Colon (tissue), 2 donors: ENCODE results near the gene COL6A5.
"Not testable (repeated sequence)": the region's sequence is repeated elsewhere in the genome, so short reads cannot be mapped to it uniquely, and the experiment has no call there.

Source experiments
- FAIRE-seq: peaks from 2 replicates; lab custom pipeline; 2012; peaks lifted over from hg19 to GRCh38; lab: Jason Lieb, UNC
- donor health status: control.
- donor health status: control.

The COL6A5 gene, protein sequence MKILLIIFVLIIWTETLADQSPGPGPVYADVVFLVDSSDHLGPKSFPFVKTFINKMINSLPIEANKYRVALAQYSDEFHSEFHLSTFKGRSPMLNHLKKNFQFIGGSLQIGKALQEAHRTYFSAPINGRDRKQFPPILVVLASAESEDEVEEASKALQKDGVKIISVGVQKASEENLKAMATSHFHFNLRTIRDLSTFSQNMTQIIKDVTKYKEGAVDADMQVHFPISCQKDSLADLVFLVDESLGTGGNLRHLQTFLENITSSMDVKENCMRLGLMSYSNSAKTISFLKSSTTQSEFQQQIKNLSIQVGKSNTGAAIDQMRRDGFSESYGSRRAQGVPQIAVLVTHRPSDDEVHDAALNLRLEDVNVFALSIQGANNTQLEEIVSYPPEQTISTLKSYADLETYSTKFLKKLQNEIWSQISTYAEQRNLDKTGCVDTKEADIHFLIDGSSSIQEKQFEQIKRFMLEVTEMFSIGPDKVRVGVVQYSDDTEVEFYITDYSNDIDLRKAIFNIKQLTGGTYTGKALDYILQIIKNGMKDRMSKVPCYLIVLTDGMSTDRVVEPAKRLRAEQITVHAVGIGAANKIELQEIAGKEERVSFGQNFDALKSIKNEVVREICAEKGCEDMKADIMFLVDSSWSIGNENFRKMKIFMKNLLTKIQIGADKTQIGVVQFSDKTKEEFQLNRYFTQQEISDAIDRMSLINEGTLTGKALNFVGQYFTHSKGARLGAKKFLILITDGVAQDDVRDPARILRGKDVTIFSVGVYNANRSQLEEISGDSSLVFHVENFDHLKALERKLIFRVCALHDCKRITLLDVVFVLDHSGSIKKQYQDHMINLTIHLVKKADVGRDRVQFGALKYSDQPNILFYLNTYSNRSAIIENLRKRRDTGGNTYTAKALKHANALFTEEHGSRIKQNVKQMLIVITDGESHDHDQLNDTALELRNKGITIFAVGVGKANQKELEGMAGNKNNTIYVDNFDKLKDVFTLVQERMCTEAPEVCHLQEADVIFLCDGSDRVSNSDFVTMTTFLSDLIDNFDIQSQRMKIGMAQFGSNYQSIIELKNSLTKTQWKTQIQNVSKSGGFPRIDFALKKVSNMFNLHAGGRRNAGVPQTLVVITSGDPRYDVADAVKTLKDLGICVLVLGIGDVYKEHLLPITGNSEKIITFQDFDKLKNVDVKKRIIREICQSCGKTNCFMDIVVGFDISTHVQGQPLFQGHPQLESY (N-terminal part only)

DNA sequence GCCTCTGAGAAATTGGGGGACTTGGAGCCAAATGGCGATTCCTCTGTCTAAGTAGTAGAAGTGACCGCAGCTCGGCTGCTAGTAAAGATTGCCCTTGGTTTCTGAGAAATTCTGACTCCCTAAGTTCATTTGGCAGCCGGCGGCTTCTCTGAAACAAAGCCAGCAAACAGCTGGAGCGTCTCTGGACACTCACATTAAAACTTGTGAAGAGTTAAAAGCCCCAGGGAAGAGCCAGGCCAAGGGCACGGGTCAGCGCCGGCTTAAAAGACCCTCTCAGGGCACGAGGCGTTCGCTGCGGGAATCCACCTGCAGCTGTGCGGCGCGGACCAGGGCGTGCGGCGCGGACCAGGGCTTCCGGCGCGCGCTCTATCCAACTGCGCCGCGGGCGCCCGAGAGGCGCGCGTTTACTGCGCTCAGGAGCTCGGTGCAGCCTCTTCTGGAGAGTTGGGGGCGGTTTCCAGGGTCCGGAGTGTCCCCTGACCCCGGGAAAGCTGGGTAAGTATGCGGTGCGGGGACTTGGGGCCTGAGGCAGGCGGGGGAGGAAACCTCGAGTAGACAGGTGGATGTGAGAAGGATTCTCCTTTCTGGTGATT, at the start of gene COL6A5:
TSS of gene COL6A5 (plus strand) at position 186 of the 593 bp plus-strand sequence. CDS start 27,967 bp downstream, outside the sequence.
- no peak for FAIRE-seq

- no peak for FAIRE-seq
These were observed 45.9 kb upstream of the COL6A5 start for GRCh38 chr3:130299531-130299930.

GRCh38 chr3:130300888-130301287, 44.6 kb upstream of the COL6A5 start:
- FAIRE-seq = no peak

DNA sequence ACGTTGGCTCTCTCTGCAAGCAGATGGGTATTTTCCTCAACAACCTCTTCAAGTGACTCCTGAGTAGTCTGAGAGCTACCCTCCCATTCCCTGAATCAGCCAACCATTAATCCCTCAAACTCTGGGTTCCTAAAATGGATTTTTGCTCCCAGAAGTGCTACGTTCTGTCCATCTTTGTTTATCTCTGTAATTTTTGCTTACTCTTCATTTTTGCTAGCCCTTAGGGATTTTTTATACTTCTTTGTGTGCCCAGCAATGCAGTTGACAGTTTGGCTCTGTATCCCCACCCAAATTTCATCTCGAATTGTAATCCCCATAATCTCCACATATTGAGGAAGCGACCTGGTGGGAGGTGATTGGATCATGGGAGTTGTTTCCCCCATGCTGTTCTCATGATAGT, 35.4 kb upstream of the COL6A5 start:
- FAIRE-seq = no peak

- FAIRE-seq = no peak
These were observed 33.1 kb upstream of the COL6A5 start for GRCh38 chr3:130312374-130312773.

DNA sequence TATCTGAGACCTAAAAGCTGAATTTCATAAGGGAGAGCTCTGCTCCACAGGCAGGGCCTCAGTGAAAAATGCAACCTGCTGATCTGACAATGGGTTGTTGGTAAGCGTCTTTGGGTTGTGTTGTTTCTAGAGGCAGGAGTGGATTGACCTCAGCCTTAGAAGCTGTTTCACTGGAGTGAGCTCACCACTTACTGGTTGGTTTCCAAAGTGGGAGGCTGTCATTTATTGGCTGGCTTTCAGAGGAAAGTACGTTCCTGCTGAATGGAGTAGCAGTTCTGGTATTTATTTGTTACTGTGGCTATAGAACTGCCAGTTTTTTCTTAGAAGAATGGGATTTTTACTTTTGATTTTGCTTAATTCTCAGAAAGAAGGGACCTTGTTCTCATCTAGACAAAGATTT, 29.3 kb upstream of the COL6A5 start:
- FAIRE-seq = no peak

DNA sequence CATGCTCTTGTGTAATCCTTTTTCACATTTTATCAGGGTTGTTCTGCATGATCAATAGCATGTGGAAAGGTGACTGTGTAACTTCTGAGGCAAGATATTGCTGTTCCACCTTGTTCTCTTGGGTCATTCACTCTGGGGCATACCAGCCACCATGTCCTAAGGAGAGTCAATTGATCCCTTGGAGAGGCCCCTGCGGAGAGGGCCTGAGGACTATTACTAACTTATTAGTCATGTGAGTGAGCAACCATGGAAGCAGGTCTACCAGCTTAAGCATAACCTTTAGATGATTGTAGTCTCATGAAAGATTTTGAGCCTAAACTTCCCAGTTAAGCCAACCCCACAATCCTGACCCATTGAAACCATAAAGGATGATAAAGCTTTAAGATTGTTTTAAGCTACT, 22.0 kb upstream of the COL6A5 start:
- FAIRE-seq = no peak

DNA sequence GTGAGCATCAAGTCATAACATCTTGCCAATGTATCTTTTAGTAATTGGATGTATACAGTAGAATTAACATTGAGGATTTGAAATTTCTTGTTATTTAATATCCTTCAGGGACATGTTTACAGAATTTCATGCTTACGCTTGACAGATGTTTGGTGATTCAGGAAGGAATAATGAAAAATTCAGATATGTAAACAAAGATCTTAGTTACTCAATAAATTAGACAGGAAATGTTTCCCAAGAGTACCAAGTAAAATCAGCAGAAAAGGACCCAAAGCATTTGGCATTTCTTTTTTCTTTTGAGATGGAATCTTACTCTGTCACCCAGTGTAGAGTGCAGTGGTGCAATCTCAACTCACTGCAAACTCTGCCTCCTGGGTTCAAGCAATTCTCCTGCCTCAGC, 4.7 kb upstream of the COL6A5 start:
- no peak for FAIRE-seq

DNA sequence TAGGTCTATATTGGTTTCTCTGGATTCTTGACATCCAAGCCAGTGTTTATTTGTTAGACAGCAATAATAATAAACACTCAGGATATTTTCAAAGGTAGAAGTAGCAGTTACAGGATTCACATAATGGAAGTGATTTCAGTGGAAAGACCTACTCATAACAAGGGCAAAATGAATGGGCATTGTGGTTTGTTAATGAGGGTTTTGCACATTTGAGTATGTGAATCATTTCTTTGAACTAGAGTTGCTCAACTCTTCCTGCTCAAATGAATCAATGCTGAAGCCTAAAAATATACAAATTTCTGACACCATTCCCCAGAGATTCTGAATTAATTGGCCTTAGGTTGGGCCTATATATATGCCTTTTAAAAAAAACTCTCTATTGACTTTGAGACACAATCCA, 4.1 kb upstream of the COL6A5 start:
- FAIRE-seq = no peak

DNA sequence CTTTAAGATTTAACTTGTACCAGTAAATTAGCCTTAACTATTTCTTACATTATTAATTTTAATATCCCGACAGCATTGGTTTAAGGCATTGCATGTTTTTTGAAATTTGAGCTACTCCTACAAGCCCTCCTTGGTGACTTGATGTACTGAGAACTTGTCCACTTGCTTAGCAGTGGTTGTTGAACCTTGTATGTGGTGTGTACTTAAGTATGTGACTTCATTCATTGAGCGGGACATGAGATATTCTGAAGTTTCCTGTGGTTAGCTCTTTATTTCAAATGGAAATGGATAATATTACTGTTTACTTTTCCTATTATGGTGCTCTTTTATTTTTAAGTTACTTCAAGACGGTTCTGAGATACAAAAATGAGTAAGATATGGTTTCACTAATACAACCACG, 3.6 kb upstream of the COL6A5 start:
- no peak for FAIRE-seq

- no peak for FAIRE-seq
These were observed 2.4 kb upstream of the COL6A5 start for GRCh38 chr3:130342821-130343661.

- FAIRE-seq = not testable (repeated sequence)
These were observed 2.8 kb downstream of the COL6A5 start for GRCh38 chr3:130348258-130348657.

DNA sequence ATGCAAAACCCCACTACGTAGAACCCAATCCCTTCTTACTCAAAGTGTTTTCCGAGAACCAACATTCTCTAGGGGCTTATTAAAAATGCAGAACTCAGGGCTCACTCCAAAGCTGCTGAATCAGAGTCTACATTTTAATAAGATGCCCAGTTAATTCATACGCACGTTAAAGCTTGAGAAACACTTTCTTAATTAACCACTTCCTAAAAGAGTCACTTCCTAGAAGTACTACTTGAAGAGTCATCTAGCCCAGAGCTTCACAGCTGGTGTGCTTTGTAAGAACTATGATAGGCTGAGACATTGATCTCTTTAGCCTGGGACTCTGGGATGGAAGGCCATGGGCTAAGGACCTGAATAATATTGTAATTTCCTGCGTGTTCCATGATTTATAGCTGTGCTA, 9.0 kb downstream of the COL6A5 start:
- FAIRE-seq = no peak

DNA sequence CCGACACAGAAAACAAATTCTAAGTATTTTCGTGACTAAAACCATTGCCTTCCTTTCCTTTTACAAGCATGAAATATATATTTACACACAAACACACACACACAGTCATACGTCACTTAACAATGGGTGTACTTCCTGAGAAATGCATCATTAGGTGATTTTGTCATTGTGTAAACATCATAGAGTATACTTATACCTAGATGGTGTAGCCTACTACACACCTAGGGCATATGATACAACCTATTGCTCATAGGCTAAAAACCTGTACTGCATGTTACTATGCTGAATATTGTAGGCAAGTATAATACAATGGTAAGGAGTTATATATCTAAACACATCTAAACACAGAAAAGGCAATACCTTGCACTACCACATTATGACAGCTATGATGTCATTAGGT, 28.6 kb downstream of the COL6A5 start:
- no peak for FAIRE-seq

DNA sequence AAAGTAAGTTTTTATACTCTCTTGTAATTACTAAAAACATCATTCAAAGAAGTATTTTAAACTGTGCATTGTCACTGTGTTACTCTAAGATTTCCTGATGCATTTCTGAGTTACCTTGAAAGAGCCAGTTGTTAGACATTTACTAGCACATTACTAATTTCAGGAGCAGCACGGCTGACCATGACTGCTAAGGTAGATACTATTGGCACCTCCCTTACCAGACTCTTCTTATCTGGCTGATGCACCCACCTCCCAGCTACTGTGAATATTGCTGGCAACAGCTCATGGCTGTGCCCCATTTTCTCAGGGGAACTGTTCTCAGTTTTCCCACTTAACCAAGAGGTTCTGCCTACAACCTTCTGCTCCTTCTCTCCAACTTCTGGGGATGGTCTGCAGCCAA, 29.4 kb downstream of the COL6A5 start:
- FAIRE-seq = no peak

DNA sequence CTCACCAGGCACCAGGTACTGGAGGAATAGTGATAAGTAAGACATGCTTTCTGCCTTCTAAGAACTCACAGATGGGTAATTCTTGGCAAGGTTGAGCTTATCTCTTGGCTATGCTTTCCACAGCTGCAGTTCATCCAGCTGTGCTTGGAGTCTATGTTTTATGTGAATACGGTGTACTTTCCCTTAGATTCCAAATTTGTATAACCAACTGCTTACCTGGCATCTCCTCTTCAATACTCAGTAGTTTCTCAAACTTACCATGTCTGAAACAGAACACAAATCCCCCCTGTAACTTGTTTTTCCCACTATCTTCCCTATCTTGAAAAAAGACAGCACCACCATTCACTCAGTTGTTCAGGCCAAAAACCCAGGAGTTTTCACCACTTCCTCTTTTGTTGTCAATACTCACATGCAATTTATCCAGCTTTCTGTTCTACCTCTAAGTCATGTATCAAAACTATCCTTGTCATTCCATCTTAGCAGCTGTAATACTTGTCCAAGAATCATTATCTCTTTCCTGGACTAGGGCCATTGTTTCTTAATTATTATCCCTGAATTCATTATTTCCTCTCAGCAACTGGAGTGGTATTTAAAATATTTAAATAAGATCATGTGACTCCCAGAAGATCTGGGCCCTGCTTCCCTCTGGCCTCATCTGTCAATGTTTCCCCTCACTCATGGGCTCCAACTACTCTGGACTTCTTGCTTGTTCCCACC, 32.6 kb downstream of the COL6A5 start:
- FAIRE-seq = no peak

- FAIRE-seq = no peak
These were observed 33.3 kb downstream of the COL6A5 start for GRCh38 chr3:130378677-130379191.

DNA sequence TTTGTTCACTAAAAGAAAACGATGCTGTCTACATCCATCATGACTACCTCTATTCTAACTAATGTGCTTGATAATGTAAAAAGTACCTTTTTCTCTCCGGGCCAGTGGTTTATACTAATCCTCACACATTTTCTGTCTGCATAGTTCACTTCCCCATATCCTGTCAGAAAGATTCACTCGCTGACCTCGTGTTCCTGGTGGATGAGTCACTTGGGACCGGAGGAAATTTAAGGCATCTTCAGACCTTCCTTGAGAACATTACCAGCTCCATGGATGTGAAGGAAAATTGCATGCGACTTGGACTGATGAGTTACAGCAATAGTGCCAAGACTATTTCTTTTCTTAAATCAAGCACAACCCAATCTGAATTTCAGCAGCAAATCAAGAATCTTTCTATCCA, 33.8 kb downstream of the COL6A5 start:
- no peak for FAIRE-seq

DNA sequence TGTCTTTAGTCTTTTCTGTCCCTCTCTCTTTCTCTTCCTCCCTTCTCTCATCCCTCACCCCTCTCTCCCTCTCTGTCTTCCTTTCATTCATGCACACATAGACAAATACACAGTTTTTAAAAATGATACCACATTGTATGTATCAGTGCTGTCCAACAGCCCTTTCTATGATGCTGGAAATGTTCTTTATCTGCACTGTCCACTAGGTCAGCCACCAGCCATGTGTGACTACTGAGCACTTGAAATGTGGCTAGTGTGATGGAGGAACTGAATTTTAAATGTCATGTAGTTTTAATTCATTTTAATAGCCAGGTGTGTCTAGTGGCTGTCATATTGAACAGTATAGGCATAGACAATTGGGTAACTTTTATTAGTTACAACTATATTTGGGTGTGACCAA, 34.9 kb downstream of the COL6A5 start:
- no peak for FAIRE-seq

- no peak for FAIRE-seq
These were observed 38.0 kb downstream of the COL6A5 start for GRCh38 chr3:130383424-130383823.
